ENCODE data around the gene SBF2.
A peak's percentile ranks its signal among the peaks of the same experiment; 100 is the strongest.

Gene SBF2

DNA sequence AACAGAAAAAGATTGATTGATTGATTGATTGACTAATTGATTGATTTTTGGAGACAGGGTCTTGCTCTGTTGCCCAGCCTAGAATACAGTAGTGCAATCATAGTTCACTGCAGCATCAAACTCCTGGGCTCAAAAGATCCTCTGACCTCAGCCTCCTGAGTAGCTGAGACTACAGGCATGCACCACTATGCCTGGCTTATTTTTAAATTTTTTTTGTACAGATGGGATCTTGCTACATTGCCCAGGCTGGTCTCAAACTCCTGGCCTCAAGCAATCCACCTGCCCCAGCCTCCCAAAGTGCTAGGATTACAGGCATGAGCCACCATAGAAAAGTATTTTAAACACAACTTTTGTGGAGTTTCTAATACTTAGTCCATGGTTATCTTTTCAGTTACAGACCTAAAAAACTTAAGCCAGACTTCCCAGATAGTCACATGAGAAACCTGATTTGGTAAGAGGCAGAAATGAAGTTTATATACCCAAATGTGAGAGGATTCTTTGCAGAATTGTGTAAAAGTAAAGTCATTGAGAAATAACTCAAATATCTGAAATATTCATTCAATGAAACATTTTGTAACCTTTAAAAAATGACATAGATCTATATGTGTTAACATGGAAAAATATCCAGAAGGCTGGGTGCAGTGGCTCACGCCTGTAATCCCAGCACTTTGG lies 443.7 kb downstream of the SBF2 start:
- ATAC-seq (no peak), DNase-seq (no peak)

DNA sequence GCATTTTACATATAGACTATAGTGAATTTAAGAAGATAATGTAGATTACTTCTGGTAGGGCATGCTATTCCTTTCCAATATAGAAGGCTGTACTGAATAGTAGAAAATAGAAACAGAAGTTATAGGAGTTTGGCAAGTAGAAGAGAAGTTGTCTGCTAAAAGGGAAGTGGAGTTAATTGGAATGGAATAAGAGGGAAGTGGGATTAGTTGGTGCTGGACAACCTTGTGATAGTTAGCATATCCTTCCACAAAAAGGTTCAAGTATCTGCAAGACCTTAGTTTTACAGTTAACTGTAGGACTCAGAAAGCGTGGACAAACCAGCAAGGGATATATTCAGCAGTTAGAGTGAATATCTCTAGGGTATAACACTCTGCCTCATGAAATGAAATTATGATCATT lies 444.6 kb downstream of the SBF2 start:
- no peak for ATAC-seq

DNA sequence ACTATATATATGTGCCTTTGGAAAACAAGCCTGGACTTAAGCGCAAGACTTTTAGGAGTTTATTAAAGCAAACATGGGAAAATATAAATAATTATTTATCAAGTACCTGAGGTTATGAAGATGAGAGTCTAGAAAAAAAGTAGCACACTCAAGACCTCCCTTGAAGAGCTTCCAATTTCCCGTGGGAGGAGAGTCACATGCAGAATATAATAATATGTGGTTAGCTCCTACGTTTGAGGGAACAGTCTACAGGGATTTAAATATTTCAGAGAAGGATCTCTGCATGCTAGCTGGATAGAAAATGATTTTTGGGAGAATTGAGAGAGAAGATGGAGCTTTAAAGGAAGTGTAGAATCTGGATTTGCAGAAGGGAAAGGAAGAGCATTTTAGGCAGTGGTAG lies 446.4 kb downstream of the SBF2 start:
- no peak for ATAC-seq

More for the DNA sequence above, 444.6 kb downstream of the SBF2 start:
- no peak for DNase-seq

GRCh38 chr11:9842923-9843322 lies 451.1 kb downstream of the SBF2 start:
- no peak for ATAC-seq
- DNase-seq: no peak

More for the DNA sequence above, 446.4 kb downstream of the SBF2 start:
- DNase-seq: no peak

GRCh38 chr11:9840460-9841004 lies 453.5 kb downstream of the SBF2 start:
- DNase-seq (no peak), ATAC-seq (no peak)

DNA sequence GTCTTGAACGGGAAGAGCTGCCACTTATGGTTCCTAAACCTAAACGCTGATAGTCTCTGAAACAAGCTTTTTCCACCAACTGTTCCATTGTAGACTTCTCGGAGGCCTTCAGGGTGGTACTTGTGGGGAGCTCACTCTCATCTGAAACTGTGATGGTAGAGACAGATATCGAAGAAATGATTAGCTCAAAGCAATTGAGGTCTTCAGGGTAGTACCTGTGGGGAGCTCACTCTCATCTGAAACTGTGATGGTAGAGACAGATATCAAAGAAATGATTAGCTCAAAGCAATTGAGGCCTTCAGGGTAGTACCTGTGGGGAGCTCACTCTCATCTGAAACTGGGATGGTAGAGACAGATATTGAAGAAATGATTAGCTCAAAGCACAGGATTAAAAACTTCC lies 454.5 kb downstream of the SBF2 start:
- DNase-seq: no peak
- ATAC-seq: peak; percentile 59

- DNase-seq (no peak), ATAC-seq (no peak)
These were observed 455.1 kb downstream of the SBF2 start for GRCh38 chr11:9838961-9839360.

DNA sequence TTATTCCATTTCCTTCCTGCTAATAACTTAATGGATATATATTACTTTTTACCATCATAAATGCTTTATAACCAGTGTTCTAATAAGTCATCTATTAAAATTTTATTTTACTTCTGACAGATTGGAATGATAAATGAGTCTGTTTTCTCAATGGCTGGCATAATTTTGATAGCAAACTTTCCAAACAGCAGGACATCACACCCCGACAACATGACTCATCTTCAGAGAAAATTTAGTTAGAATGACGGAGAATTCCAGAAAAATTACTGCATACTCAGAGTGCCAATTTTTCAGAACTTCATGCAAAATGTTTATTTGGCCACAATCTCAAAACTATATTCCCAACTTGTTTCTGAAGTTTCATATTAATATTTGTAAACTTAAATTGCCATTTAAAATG lies 455.8 kb downstream of the SBF2 start:
- no peak for DNase-seq
- ATAC-seq: no peak

DNA sequence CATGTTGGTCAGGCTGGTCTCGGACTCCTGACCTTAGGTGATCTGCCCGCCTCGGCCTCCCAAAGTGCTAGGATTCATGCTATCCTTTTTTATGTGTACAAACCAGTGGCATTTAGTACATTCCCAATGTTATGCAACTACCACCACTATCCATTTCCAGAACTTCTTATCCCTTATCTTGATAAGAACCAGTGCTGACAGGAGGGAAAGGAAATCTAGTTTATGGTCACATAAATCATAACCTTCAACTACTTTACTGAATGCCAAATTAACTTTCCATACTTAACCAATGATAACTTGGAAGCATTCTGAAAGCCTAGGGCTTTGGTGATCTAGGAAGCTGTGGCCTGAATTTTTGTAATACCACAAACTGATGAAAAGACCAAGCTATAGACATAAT lies 459.7 kb downstream of the SBF2 start:
- ATAC-seq (no peak), DNase-seq (no peak)

DNA sequence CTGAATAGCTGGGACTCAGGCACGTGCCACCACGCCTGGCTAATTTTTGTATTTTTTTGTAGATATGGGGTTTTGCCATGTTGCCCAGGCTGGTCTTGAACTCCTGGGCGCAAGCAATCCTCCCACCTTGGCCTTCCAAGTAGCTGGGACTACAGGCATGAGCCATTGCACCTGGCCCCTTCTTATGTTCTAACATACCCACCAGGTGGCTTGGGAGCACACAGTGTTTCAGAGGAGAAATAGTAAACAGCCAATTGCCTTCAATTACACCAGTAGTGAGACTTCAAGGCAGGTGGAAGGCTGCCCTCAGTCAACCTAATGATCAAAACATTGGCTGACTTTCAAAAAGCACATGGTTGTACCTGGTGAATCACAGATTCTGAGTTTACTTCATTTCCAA lies 462.9 kb downstream of the SBF2 start:
- ATAC-seq (no peak), DNase-seq (no peak)

DNA sequence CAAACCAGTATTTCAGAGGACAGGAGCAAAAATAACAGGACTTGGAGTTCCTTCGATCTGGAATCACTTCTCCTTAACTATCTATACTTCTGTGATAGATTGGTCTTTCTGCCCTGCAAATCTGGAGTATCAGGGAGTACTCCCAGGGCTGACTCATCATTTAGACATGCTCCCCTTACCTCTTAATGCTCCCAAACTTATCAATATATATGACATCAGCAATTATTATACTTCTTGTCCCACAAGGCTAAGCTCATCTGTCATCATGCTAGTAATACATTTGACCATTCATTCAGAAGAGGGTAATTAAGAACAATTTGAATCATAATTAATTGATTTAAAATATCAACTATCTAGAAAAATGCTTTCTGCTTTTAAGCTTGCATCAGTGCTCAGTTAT lies 466.3 kb downstream of the SBF2 start:
- ATAC-seq: no peak
- DNase-seq: no peak

- peak; percentile 73 for ATAC-seq
These were observed 467.6 kb downstream of the SBF2 start for GRCh38 chr11:9826390-9826789.

DNA sequence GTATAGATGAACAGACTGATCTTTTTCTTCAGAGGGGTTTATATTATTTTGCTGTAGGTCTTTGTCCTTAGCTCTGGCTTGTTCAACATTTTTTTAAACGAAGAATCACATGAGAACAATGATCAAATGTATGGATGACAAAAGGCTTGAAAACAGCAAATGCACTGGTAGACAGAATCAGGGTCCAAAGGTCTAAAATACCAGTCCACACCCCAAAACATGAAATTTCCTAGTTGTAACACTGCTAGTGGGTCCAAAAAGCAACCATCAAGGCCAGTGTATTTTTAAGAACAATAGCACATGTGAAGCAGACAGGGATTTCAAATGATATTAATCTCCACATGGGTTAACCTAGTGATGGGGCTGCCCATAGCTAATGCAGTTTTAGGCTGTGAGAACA lies 468.1 kb downstream of the SBF2 start:
- ATAC-seq (peak; percentile 32), DNase-seq (no peak)

More at GRCh38 chr11:9826390-9826789, 467.6 kb downstream of the SBF2 start:
- DNase-seq: no peak

DNA sequence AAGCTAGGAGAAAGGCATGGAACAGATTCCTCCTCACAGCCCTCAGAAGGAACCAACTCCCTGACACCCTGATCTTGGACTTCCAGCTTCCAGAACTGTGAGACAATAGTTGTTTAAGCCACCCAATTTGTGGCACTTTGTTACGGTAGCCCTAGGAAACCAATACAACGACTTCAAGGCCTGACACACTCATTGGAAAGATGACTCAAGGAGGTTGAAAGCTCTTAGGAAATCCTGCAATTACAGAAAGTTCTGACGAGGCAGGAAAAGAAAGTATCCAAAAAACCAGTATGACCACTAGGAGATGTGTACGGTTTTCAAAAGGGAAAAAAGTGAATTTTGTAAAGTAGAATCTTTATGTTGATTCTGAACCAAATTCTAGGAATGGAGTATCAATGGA lies 468.7 kb downstream of the SBF2 start:
- ATAC-seq: peak; percentile 40
- DNase-seq: no peak

DNA sequence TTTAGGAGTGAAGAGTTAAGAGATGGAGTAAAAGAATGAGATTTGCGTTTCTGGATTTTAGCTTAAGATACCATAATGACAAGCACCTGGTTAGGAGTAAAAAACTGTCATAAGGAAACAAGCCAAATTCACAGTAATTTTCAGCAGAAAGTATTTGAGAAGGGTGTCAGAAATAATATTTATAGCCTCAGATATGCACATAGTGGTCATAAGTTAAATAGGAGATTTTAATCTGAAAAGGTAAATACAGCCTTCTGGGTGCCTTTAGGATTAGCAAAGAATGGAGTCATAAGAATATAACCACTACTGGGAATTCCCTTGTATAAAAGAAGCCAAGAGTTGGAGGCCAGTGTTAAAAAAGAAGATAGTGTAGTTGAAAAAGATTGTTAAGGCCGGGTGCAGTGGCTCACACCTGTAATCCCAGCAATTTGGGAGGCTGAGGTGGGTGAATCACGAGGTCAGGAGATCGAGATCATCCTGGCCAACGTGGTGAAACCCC lies 470.1 kb downstream of the SBF2 start:
- no peak for ATAC-seq
- DNase-seq: no peak

DNA sequence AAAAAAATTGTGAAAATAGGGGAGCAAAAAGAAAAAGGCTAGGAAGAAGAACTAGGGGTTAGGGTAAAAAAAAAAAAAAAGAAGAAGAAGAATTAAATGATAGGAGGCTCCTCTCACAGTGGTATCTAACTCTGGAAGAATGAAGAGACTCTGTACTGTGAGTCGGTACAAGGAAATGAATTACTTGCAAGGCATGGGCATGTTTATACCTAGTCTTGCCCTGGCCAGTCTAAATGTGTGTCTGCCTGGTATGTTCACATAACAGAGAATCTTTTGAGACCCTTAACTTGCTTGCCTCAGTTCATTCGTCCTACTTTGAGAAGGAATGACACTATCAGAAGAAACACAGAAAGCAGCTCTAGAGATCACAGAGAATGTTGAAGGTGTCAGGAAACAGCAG lies 470.6 kb downstream of the SBF2 start:
- DNase-seq (no peak), ATAC-seq (no peak)

DNA sequence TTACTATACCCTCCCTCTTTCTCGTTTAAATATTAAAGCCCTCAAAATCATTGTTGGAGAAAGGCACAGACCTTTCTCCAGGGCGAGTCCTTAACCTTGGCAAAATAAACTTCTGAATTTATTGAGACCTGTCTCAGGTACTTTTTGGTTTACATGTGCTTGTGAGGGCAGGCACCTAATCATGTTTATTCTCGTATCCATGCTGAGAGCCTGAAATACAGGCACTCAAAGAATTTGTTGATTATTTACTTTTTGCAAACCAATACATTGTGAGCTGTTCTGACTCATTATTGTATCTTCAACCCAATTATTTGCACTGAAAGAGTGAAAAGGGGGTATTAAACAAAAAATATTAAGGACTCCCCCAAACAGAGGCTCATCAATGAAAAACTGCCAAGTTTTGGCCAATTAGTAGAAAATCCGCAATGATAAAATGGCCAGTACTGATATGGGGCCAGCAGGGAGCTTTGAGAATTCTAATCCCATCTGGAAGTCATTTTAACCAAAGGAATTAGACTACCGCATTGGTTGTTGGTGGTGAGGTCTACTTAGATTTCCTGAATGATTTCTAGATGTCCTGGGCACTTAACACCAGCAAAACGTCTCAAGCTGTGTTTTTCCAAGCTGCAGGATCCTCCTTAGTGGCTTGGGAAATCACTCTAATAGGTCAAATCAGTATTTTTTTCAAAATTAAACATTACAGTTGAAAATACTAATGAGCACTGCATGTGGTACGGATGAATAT lies 472.8 kb downstream of the SBF2 start:
- ATAC-seq: no peak
- DNase-seq: no peak

DNA sequence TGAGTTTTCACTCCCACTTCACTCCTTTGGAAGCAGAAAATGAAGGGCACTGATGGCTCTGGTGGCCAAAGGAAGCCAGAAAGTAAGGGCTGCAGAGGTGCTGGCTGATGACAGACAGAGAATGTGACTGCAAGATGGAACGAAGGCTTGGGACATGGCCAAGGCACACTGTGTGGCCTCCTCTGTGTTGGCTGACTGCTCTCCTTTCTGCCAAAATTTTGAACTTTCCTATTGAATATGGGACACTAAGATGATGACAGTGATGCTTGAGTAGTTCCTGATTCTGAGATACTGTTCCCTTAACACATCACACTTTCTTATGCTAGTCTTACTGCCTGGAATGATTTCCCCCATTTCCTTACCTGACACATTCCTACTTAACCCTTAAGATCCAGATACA lies 473.8 kb downstream of the SBF2 start:
- no peak for DNase-seq
- no peak for ATAC-seq

- no peak for ATAC-seq
- no peak for DNase-seq
These were observed 476.8 kb downstream of the SBF2 start for GRCh38 chr11:9817191-9817590.

DNA sequence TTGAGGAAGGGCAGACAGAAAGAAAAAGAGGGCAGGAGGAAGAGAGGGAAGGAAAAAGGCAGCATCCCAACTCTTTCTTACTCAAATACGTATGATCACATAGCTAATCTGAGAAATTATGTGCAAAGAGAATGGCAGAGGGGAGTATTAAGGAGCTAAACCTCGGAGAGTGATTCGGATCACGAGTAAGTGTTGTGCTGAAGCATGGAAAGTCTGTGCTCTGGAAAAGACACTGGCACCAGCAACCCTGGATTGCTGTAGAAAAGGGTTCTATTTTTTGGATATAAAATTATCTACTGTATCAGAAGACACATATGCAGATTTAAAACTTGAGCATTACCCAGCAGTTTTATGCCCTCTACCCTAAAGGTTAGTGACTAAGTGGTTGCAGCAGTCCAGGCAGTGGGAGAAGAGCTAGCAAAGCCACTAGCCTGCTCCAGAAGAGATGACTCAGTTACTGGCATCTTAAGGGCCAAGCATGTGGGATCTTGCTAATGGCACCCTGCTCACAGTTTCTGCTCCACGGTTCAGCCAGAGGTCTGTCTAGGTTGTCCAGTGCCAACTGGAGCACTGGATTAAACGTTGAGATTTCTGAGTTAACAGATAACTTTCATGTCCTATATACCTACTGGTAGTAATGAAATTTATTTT lies 478.4 kb downstream of the SBF2 start:
- ATAC-seq: peak; percentile 9
- no peak for DNase-seq

- DNase-seq: no peak
- ATAC-seq: no peak
These were observed 479.9 kb downstream of the SBF2 start for GRCh38 chr11:9814108-9814507.

GRCh38 chr11:9808943-9809342 lies 485.1 kb downstream of the SBF2 start:
- DNase-seq: no peak
- ATAC-seq: no peak
